ENCODE results near the gene ZBTB20. TPM values are rescaled to one million over a fixed set of nuclear protein-coding genes. Genes with fewer than 3 reads are reported as not detected.

The ZBTB20 gene
- total and polyA plus RNA-seq, 10 of the 15 experiments (the other 5 are each of a cell fraction or from before 2014, with no cell fraction given) = 0.20 to 5.5 (median 2.2) TPM

GRCh38 chr3:114364806-114365654 is 782.1 kb downstream of the ZBTB20 start:
- intact Hi-C loops (cut with micrococcal nuclease; ENCODE audit: unreplicated experiment) = loop anchor here (5.0 kb wide), 1 partner anchor 213 kb away; no protein-coding TSS in a partner anchor
- WGBS (ENCODE audit: insufficient coverage, insufficient replicate concordance, low lambda C conversion rate, missing lambda C conversion rate) = 55% methylated on average over 6 of the region's 6 CpGs
- in situ Hi-C loops (cut with MboI) = no loop called here
- no peak for TF ChIP-seq RBBP5 (conservative IDR thresholded peaks at IDR 0.05)
- TF ChIP-seq SREBF2 (IDR thresholded peaks at IDR 0.05; ENCODE audit: low read length) = no peak
- no peak for TF ChIP-seq EGR1 (IDR thresholded peaks at IDR 0.05; ENCODE audit: borderline replicate concordance in 1 of 2, low read depth in 2 of 2, low read length in 2 of 2)
- TF ChIP-seq ZZZ3 (IDR thresholded peaks at IDR 0.05; ENCODE audit: control insufficient read depth, insufficient read length, low read depth) = no peak
- no peak for TF ChIP-seq ZSCAN29 (IDR thresholded peaks at IDR 0.05)
- TF ChIP-seq RAD51 (IDR thresholded peaks at IDR 0.05) = no peak
- no peak for TF ChIP-seq BACH1 (IDR thresholded peaks at IDR 0.05; ENCODE audit: borderline replicate concordance)
- no peak for TF ChIP-seq FOXM1 (IDR thresholded peaks at IDR 0.05; ENCODE audit: low read depth, low read length)
- TF ChIP-seq MEF2B (IDR thresholded peaks at IDR 0.05; ENCODE audit: partially characterized antibody, poor library complexity, severe bottlenecking) = no peak
- TF ChIP-seq EP300 (IDR thresholded peaks at IDR 0.05; ENCODE audit: borderline replicate concordance in 1 of 2, control insufficient read depth in 1 of 2, low read depth in 2 of 2, low read length in 2 of 2) = no peak
- TF ChIP-seq ZNF622 (IDR thresholded peaks at IDR 0.05) = no peak
- TF ChIP-seq ZNF274 (IDR thresholded peaks at IDR 0.05; ENCODE audit: insufficient read depth, insufficient read length) = no peak
- no peak for TF ChIP-seq PRDM15 (CRISPR knock-in tag; IDR thresholded peaks at IDR 0.05)
- no peak for TF ChIP-seq NBN (IDR thresholded peaks at IDR 0.05)
- TF ChIP-seq LARP7 (IDR thresholded peaks at IDR 0.05) = no peak
- no peak for TF ChIP-seq KAT2A (conservative IDR thresholded peaks at IDR 0.05; ENCODE audit: control insufficient read depth, low read depth, low read length)
- TF ChIP-seq ATF3 (IDR thresholded peaks at IDR 0.05; ENCODE audit: borderline replicate concordance, extremely low read depth, low read depth, low read length) = no peak
- no peak for TF ChIP-seq USF1 (IDR thresholded peaks at IDR 0.05; ENCODE audit: borderline replicate concordance, extremely low read length, insufficient read depth, low read depth, low read length)
- no peak for TF ChIP-seq KDM1A (IDR thresholded peaks at IDR 0.05; ENCODE audit: borderline replicate concordance)

More at GRCh38 chr3:114364806-114365654, 782.1 kb downstream of the ZBTB20 start:
- no peak for DNase-seq (ENCODE audit: low read depth, low spot score)
- no peak overlapping the region for H3K9ac ChIP-seq (ENCODE audit: control insufficient read depth, insufficient read depth, low read length)
- H3K9me3 ChIP-seq (replicated peaks; ENCODE audit: control insufficient read depth, insufficient read depth, low read length) = no peaks in the 10 kb centered on the region
- RAD21 ChIA-PET (ENCODE audit: unreplicated experiment) = interaction anchor here (0.7 to 4.7 kb wide), 6 partner anchors 16 to 74 kb away, joined by 3 to 23 read pairs (median 5); partner anchors contain the start of gene TIGIT
- no peak overlapping the region for H2AFZ ChIP-seq (ENCODE audit: control insufficient read depth, low read depth, low read length)
- POLR2A ChIA-PET = no interaction called here
- no peak overlapping the region for H3K4me3 ChIP-seq
- no peaks in the 10 kb centered on the region for H3K36me3 ChIP-seq (ENCODE audit: control insufficient read depth in 2 of 2, insufficient read depth in 2 of 2, low read length in 1 of 2)
- H4K20me1 ChIP-seq (ENCODE audit: control insufficient read depth, insufficient read depth) = no peaks in the 10 kb centered on the region
- FAIRE-seq = peak; percentile 75
- H3K4me2 ChIP-seq (ENCODE audit: control insufficient read depth, insufficient read depth) = no peak overlapping the region
- H3K27ac ChIP-seq (ENCODE audit: control insufficient read depth, insufficient read depth) = no peak overlapping the region
- CTCF ChIA-PET = interaction anchor here (0.5 to 5.5 kb wide), 10 partner anchors 12 to 207 kb away, joined by 3 to 55 read pairs (median 3); no protein-coding TSS in a partner anchor
- no TSS peak for BruUV-seq (replicated peaks)
- no peaks in the 10 kb centered on the region for H3K79me2 ChIP-seq (ENCODE audit: control insufficient read depth, insufficient read depth, low read length)
- SMC1A ChIA-PET (ENCODE audit: uncharacterized antibody, unreplicated experiment) = interaction anchor here (0.6 to 3.2 kb wide), 11 partner anchors 11 to 803 kb away, joined by 3 to 22 read pairs (median 4); no protein-coding TSS in a partner anchor
- ATAC-seq = peak; percentile 40; the same call in 2 of the 3 replicates
- no peaks in the 10 kb centered on the region for H3K4me1 ChIP-seq (ENCODE audit: control insufficient read depth, insufficient read depth, low read length)
- H3K27me3 ChIP-seq (replicated peaks in 1 of 2; ENCODE audit: control insufficient read depth in 2 of 2, insufficient read depth in 2 of 2, low read length in 1 of 2) = no peaks in the 10 kb centered on the region
